HG03558 (cell line): Measurements from ENCODE around the gene CYB561.

Source experiments
- ATAC-seq: cut with Tn5 transposase; IDR thresholded peaks from one replicate; pipeline ENCODE4 v1.9.1; 2021; ENCODE audit warnings: moderate number of reproducible peaks; ENCODE audit not compliant: unreplicated experiment; ENCODE audit errors: extremely low read depth

Gene CYB561

DNA sequence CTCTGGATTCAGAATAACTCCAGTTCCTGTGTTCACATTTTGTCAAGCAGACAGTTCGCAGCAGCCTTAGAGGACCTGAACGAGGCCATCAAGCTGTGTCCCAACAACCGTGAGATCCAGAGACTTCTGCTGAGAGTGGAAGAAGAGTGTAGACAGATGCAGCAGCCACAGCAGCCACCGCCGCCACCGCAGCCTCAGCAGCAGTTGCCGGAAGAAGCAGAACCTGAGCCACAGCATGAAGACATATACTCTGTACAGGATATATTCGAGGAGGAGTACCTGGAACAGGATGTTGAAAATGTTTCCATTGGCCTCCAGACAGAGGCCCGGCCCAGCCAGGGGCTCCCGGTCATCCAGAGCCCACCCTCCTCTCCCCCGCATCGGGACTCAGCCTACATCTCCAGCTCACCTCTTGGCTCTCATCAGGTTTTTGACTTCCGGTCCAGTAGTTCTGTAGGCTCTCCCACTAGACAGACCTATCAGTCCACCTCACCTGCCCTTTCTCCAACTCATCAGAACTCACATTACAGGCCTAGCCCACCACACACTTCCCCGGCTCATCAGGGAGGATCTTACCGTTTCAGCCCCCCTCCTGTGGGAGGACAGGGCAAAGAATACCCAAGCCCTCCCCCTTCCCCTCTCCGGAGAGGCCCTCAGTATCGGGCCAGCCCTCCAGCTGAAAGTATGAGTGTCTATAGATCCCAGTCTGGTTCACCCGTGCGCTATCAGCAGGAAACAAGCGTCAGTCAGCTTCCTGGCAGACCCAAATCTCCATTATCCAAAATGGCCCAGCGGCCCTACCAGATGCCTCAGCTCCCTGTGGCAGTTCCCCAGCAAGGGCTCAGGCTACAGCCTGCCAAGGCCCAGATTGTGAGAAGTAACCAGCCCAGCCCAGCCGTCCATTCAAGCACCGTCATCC lies 25.9 kb downstream of the CYB561 start:
- ATAC-seq, result no peak

- ATAC-seq, result no peak
Measured at GRCh38 chr17:63419398-63419797, 26.7 kb downstream of the CYB561 start.

DNA sequence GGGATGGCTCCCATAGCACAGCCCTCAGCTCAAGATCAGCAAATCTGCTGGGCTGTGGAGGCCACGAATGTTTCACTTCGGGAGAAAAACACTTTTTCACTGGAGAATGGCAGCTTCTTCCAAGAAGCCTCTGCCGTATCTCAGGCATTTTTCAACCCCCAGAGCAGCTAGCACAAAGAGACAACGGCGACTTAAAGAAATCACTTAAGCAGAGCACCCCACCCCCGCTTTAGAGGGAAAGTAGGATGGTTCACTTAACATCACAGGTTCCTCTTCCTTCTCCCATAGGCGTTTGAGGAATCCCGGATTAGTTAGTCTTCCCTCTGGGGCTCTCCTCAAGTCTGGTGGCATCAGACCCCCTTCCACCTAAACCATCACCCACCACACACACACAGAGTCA lies 27.6 kb downstream of the CYB561 start:
- no peak for ATAC-seq

GRCh38 chr17:63414222-63414621 lies 31.9 kb downstream of the CYB561 start:
- no peak for ATAC-seq

DNA sequence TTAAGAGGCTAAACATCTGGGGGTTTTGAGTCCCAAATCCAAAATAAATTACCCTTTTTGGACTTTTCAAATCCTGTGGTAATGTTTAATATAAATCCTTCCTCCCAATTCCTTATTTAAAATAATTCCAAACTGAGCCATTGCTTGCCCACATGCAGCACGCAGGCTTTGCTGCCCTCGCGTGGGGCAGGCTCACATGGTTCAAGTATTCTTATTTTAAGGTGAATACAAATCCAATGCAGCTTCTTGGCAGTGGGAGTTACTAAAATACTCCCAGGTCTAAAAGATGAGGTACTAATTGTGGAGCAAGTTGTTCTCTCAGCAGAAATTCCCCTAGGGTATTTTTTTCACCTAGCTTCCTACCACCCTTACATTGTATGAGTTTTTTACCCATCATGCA lies 33.0 kb downstream of the CYB561 start:
- ATAC-seq, result no peak

GRCh38 chr17:63412234-63412633 lies 33.9 kb downstream of the CYB561 start:
- ATAC-seq, result no peak

DNA sequence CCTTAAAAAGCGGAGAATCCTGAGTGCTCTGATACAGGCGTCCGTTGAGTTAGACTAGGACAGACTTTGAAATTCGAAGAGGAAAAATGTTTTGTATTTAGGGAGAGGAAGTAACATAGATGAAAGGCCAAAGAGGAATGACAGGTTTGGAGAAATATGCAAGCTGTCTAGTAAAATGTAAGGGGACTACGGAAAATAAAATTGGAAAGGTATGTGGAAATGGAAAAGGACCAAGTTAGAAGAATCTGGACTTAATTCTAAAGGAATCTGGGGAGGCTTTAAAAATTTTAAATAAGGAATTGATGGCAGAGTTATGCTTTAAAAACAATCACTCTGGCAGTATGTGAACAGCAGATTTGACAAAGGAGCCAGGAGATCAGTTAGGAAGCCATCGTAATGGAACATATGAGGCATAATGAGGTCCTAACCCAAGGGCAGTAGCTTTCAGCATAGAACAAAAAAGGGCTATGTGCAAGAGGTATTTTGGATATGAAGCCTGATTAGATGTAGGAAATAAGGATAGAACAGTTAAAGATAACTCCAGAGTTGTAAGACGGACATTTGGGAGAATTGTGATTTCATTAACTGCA lies 38.3 kb downstream of the CYB561 start:
- no peak for ATAC-seq

GRCh38 chr17:63406689-63407330 lies 39.3 kb downstream of the CYB561 start:
- no peak for ATAC-seq

DNA sequence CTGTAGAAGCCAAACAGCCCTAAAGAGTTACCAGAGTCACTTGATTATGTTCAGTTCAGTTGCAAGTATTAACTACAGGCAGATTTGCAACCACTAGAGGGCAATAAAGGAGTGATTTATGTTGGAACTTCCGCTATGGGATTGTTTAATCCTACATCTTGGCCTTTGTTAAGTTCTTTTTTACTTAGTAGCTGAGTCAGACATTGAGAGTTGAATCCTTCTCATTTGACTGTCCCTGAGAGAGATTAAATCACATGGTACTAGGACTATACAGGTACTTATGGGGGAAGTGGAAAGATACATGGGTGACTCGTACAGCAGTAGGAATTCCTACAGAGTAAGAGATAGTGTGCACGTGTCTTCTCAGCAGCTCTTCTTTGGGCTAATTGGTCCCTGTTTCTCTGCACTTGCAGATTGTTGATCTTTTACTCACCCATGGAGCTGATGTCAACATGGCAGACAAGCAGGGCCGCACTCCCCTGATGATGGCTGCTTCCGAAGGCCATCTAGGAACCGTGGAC lies 40.3 kb downstream of the CYB561 start:
- no peak for ATAC-seq

GRCh38 chr17:63405020-63405419 lies 41.1 kb downstream of the CYB561 start:
- ATAC-seq, result no peak

DNA sequence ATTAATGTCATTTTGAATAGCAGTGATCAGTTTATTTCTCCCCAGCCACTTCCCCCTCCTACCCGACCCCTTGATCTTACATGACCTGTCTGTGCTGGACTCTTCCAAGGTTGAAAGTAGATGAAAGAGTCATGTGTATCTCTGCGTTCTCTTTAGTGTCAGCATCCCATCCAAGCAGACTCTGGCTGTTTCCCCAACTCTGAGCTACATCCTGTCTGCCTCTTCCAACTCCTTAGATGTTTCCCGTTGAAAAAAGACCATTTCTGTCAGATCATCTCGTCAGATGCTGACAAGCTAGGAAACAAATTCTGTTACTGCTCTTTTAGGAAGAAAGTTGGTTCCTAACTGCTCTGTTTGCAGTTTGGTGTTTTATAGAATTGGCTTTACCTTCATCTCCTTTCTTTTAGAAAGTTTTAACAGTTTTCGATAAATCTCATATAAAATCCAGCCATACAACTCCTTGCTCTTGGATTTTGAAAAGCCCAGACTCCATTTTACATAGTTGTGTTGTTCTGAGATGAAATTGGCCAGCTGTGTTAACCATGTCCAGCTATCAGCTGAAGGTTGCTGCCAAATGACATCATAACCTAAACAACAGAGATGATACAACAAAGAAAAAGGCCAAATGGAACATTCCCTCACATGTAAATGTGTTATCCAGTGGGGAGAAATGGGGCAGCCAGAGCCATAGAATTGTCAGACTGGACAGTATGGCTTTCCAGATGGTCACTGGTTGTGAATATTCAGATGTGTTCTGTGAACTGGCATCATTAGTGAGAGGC lies 43.5 kb downstream of the CYB561 start:
- no peak for ATAC-seq

DNA sequence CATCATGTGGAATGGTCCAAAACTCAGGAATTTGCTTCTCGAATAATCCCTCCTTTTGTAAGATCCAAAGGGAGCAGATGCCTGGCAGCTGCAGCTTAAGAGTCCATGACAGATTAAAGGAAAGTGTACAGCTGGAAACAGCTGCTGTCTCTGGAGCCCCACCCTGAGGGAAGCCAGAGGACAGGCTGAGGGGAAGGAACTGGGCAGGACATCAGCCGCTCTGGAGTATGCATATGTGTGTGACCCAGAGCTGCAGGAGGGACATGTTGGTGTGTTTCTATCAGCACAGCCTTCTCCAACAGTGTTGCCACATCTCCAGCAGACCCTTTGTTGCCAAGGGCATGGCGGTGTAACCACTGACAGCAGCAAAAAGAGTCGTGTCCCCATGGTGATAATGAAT lies 46.2 kb downstream of the CYB561 start:
- ATAC-seq, result no peak

- ATAC-seq, result no peak
Measured at GRCh38 chr17:63399316-63399715, 46.8 kb downstream of the CYB561 start.

DNA sequence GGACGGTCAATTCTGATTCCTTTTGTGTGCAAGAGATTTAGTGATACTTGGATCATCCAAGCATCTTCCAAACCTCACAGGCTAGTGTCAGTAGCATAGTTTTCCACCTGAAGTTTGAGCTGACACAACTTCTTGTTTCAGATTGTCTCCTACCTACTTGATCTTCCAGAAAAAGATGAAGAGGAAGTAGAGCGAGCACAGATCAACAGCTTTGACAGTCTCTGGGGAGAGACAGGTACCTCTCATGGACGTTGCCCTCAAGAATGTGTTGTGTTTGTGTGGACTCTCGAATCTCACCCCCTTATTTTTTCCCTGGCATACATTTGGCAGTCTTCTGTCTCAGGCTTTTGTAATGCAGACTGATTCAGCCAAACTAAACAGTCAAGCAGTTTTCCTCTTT lies 47.4 kb downstream of the CYB561 start:
- no peak for ATAC-seq

- no peak for ATAC-seq
Measured at GRCh38 chr17:63395075-63395805, 50.9 kb downstream of the CYB561 start.

DNA sequence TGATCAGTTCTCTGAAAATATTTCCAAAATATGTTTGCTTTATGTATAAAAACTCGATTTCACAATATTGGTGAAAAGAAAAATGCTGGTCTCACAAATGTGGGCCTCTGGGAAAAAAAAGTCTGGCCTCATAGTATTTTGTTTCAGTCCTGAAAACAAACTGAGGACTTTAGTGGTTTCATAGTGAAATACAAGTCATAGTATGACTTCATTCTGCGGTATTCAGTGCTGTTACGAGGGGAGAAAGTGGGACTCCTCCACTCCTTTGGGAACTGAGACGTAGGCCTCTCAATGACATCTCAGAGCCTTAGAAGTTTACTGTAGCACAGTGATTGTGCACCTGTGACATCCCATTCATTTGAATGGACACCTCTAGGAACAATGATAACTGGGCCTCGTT lies 56.0 kb downstream of the CYB561 start:
- no peak for ATAC-seq

DNA sequence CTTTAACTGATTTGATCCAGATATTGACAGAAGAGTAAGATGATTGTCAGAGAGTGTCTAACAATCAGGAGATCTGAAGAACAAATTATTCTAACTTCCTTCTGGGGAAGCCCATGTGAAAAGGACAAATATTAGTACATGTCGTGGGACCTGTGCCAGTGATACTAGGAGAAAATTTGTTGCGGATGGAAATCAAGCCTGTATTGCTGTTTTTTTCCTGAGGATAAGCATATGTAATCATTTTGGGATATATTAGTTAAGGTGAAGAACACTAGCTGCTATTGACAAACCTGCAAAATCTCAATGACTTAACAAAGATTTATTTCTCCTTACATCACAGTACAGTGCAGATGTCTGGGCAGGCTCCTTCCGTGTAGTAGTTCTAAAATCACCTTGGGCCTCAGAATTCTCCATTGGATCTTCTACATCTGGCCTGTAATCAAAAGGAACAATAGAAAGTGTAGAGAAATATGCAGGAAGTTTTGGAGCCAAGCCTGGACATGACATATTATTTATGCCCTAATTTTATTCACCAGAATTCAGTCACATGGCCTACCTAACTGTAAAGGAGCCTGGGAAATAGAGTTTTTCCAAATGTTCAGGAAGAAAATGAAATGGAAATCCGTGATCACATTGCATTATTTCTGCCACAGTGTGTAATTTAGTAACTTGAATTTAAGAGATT lies 58.3 kb downstream of the CYB561 start:
- ATAC-seq, result no peak

DNA sequence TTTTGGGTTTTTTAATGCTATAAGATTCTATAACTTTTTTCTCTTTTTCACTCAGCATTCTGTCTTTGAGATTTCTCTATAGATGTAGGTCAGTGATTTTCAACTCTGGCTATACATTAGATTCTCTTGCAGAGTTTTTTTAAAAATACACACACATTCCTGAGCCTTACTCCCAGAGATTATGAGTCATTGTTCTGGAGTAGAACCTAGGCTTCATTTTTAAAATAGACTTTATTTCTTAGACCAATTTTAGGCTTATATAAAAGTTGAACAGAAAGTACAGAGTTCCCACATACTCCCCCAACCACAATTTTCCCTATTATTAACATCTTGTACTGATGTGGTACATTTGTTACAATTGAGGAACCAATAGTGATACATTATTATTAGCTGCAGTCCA lies 63.3 kb downstream of the CYB561 start:
- ATAC-seq, result no peak
